GM12891 (cell line): ENCODE results near the gene SLC66A2.

Source experiments
- POLR2A ChIP-seq: IDR thresholded peaks from 2 replicates; pipeline ENCODE4 v1.6.1; 2011; ENCODE audit warnings: low read depth, low read length, control low read depth
- POLR2AphosphoS5 ChIP-seq: IDR thresholded peaks from 2 replicates; pipeline ENCODE4 v1.6.1; 2011; ENCODE audit warnings: low read depth, low read length, control low read depth
- POU2F2 ChIP-seq: IDR thresholded peaks from 2 replicates; pipeline ENCODE4 v1.6.1; 2011; ENCODE audit warnings: low read depth, mild to moderate bottlenecking, control low read depth, low read length, moderate library complexity
- TAF1 ChIP-seq: IDR thresholded peaks from 2 replicates; pipeline ENCODE4 v1.6.1; 2011; ENCODE audit warnings: low read depth, low read length, control low read depth

DNA sequence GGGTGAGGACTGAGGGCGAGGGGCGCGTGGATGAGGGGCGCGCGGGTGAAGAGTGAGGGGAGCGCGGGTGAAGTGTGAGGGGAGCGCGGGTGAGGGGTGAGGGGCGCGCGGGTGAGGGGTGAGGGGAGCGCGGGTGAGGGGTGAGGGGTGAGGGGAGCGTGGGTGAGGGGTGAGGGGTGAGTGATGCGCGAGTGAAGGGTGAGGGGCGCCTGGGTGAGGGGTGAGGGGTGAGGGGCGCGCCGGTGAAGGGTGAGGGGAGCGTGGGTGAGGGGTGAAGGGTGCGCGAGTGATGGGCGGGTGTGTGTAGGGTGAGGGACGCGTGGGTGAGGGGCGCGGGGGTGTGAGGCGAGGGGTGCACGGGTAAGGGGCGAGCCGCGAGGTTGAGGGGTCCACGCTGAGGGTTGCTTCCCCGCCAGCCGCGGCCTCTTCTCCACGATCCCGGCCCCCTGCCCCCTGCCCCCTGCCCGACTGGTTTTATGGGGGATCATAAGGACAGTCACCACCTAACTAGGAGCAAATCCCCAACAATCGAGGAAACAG lies 1.1 kb upstream of the SLC66A2 start:
- TF ChIP-seq TAF1 (no peak), POLR2A (no peak), POU2F2 (no peak), POLR2AphosphoS5 (no peak)
